ENCODE results near the gene KRT222.

- TF ChIP-seq GATA2 (IDR thresholded peaks at IDR 0.05; ENCODE audit: low read depth, low read length) = no peak
- no peak for TF ChIP-seq GATA3 (IDR thresholded peaks at IDR 0.05; ENCODE audit: low read depth, low read length)
Measured at GRCh38 chr17:40621019-40621418, 44.0 kb downstream of the KRT222 start.
